IMR-90 (cell line): Measurements from ENCODE around the gene PRKCB. TPM values are rescaled to one million over a fixed set of nuclear protein-coding genes. Genes with fewer than 3 reads are reported as not detected.

ENCODE experiments used
- ATAC-seq: fragments of 200-7000 bp; cut with Tn5 transposase; 2 replicates; pipeline ENCODE4 v1.9.1; 2020; ENCODE audit warnings: low read depth, mild to moderate bottlenecking, moderate library complexity
- BruUV-seq: library from RNA; stranded (reverse); fragments of 400-500 nt; replicated peaks from 2 replicates; lab custom pipeline; 2021; lab: Mats Ljungman, UMichigan
- CTCF ChIA-PET: fragments of 300-600 bp; formaldehyde crosslinking; extraction: SDS; loops from one replicate; lab custom pipeline; 2021; ENCODE audit warnings: antibody characterized with exemption; lab: Yijun Ruan, JAX
- POLR2A ChIA-PET: fragments of 300-600 bp; sonication (Branson Sonifier 250); formaldehyde crosslinking; loops from one replicate; lab custom pipeline; 2022; ENCODE audit warnings: antibody characterized with exemption; ENCODE audit not compliant: unreplicated experiment; lab: Charles Lee
- DNase-seq: peaks from one replicate; pipeline ENCODE4 v3.0.0; 2013
- H2AFZ ChIP-seq: replicated peaks from 2 replicates; pipeline ENCODE3; 2013; ENCODE audit warnings: low read length, mild to moderate bottlenecking; ENCODE audit not compliant: poor library complexity
- H2AK5ac ChIP-seq: 2 replicates; pipeline ENCODE4 v1.6.1; 2013; ENCODE audit warnings: low read depth, low read length, inconsistent platforms
- H2AK9ac ChIP-seq: replicated peaks from 2 replicates; pipeline ENCODE3; 2013; ENCODE audit warnings: mild to moderate bottlenecking, low read depth, low read length, moderate library complexity; ENCODE audit not compliant: poor library complexity
- H2BK120ac ChIP-seq: 2 replicates; pipeline ENCODE4 v1.6.1; 2013; ENCODE audit warnings: low read depth, low read length, inconsistent platforms
- H2BK15ac ChIP-seq: 3 replicates; pipeline ENCODE4 v1.6.1; 2013; ENCODE audit warnings: low read depth, low read length, inconsistent platforms
- H2BK20ac ChIP-seq: 2 replicates; pipeline ENCODE4 v1.6.1; 2013; ENCODE audit warnings: low read depth, mild to moderate bottlenecking, inconsistent platforms, low read length, moderate library complexity
- H2BK5ac ChIP-seq: 2 replicates; pipeline ENCODE4 v1.6.1; 2013; ENCODE audit warnings: mild to moderate bottlenecking, low read depth, low read length, inconsistent platforms; ENCODE audit not compliant: poor library complexity, severe bottlenecking
- H3K14ac ChIP-seq: replicated peaks from 2 replicates; pipeline ENCODE4 v1.6.1; 2013; ENCODE audit warnings: low read depth, low read length, inconsistent platforms
- H3K18ac ChIP-seq: 2 replicates; pipeline ENCODE4 v1.6.1; 2013; ENCODE audit warnings: low read depth, low read length, control low read depth
- H3K23ac ChIP-seq: 2 replicates; pipeline ENCODE4 v1.6.1; 2013; ENCODE audit warnings: low read depth, low read length, inconsistent platforms
- H3K27ac ChIP-seq: 2 replicates; pipeline ENCODE4 v1.5.1; 2013; ENCODE audit warnings: mild to moderate bottlenecking, control low read depth, low read length; ENCODE audit not compliant: insufficient read depth
- H3K27me3 ChIP-seq: 2 replicates; pipeline ENCODE4 v1.6.1; 2013; ENCODE audit warnings: low read length; ENCODE audit not compliant: control insufficient read depth, insufficient read depth
- H3K36me3 ChIP-seq: 2 replicates; pipeline ENCODE4 v1.6.1; 2013; ENCODE audit warnings: low read length, mixed read lengths; ENCODE audit not compliant: control insufficient read depth, insufficient read depth
- H3K4ac ChIP-seq: 2 replicates; pipeline ENCODE4 v1.6.1; 2013; ENCODE audit warnings: low read depth, low read length, inconsistent platforms
- H3K4me1 ChIP-seq: 2 replicates; pipeline ENCODE4 v1.6.1; 2013; ENCODE audit warnings: low read length, mixed read lengths; ENCODE audit not compliant: control insufficient read depth, insufficient read depth
- H3K4me2 ChIP-seq: 2 replicates; pipeline ENCODE4 v1.6.1; 2013; ENCODE audit warnings: low read depth, mild to moderate bottlenecking, control low read depth, low read length, moderate library complexity
- H3K4me3 ChIP-seq: 2 replicates; pipeline ENCODE4 v1.5.1; 2013; ENCODE audit warnings: low read depth, mild to moderate bottlenecking, control low read depth, low read length, moderate library complexity; ENCODE audit not compliant: insufficient read depth
- H3K56ac ChIP-seq: 2 replicates; pipeline ENCODE4 v1.6.1; 2013; ENCODE audit warnings: low read length, inconsistent platforms; ENCODE audit not compliant: insufficient read depth; ENCODE audit errors: extremely low read depth
- H3K79me1 ChIP-seq, 2 experiments: 2 replicates each; pipeline ENCODE4 v1.6.1; 2013; ENCODE audit warnings: low read length in 2 of 2, inconsistent platforms in 1 of 2, low read depth in 1 of 2
- H3K9ac ChIP-seq: 2 replicates; pipeline ENCODE4 v1.6.1; 2013; ENCODE audit warnings: low read depth, low read length, control low read depth
- H3K9me1 ChIP-seq: 2 replicates; pipeline ENCODE4 v1.6.1; 2013; ENCODE audit warnings: low read length, inconsistent platforms; ENCODE audit not compliant: insufficient read depth
- H3K9me3 ChIP-seq: 2 replicates; pipeline ENCODE4 v1.6.1; 2013; ENCODE audit warnings: low read length; ENCODE audit not compliant: control insufficient read depth, insufficient read depth
- H4K20me1 ChIP-seq: 2 replicates; pipeline ENCODE4 v1.6.1; 2013; ENCODE audit warnings: low read length, inconsistent platforms; ENCODE audit not compliant: insufficient read depth
- H4K5ac ChIP-seq: 2 replicates; pipeline ENCODE4 v1.6.1; 2013; ENCODE audit warnings: mild to moderate bottlenecking, low read depth, low read length, control low read depth
- H4K8ac ChIP-seq, 2 experiments: 2 replicates each; pipeline ENCODE4 v1.6.1; 2013; ENCODE audit warnings: low read depth in 2 of 2, low read length in 2 of 2, control low read depth in 1 of 2, inconsistent platforms in 1 of 2
- H4K91ac ChIP-seq: 2 replicates; pipeline ENCODE4 v1.6.1; 2013; ENCODE audit warnings: low read depth, low read length, inconsistent platforms; ENCODE audit not compliant: insufficient read depth
- BHLHE40 ChIP-seq: fragments of 150-350 bp; IDR thresholded peaks from 2 replicates; pipeline ENCODE4 v1.6.1; 2016; ENCODE audit warnings: mild to moderate bottlenecking, low read depth, low read length
- CEBPB ChIP-seq: IDR thresholded peaks from 2 replicates; pipeline ENCODE4 v1.6.1; 2012; ENCODE audit warnings: low read depth, low read length, improper control_type of control experiment
- MAZ ChIP-seq: IDR thresholded peaks from 2 replicates; pipeline ENCODE4 v1.6.1; 2012; ENCODE audit warnings: low read depth, mild to moderate bottlenecking, low read length, improper control_type of control experiment, moderate library complexity, borderline replicate concordance
- RCOR1 ChIP-seq: IDR thresholded peaks from 2 replicates; pipeline ENCODE4 v1.6.1; 2012; ENCODE audit warnings: mild to moderate bottlenecking, low read length, improper control_type of control experiment; ENCODE audit not compliant: insufficient replicate concordance
- RFX5 ChIP-seq: IDR thresholded peaks from 2 replicates; pipeline ENCODE4 v1.8.0; 2012; ENCODE audit warnings: low read depth, mild to moderate bottlenecking, low read length, moderate library complexity
- SMC3 ChIP-seq: fragments of 150-350 bp; IDR thresholded peaks from 2 replicates; pipeline ENCODE4 v1.6.1; 2016; ENCODE audit warnings: low read depth, mild to moderate bottlenecking, antibody characterized with exemption, low read length, moderate library complexity
- USF2 ChIP-seq: fragments of 150-350 bp; IDR thresholded peaks from 2 replicates; pipeline ENCODE4 v1.6.1; 2017; ENCODE audit warnings: mild to moderate bottlenecking, antibody characterized with exemption, low read length, low read depth
- WGBS, 2 experiments: methylation state at CpG; one replicate each; pipeline versions ENCODE4 v1.1.5 to v1.1.7; 2013; ENCODE audit warnings: missing lambda C conversion rate in 2 of 2; ENCODE audit not compliant: insufficient read length in 1 of 2; ENCODE audit errors: extremely low coverage in 2 of 2; 5-methylcytosine and 5-hydroxymethylcytosine counted together
- dilution Hi-C: fragments of 300-500 bp; cut with HindIII; formaldehyde crosslinking; loops from one replicate; pipeline ENCODE4 v1.14.3; 2018; ENCODE audit warnings: low sequenced_read_pairs; ENCODE audit not compliant: unreplicated experiment
- in situ Hi-C: fragments of 300-500 bp; cut with MboI; formaldehyde crosslinking; loops from 3 replicates; pipeline ENCODE4 v1.14.3; 2019; ENCODE audit warnings: low sequenced_read_pairs, inconsistent platforms, mixed read lengths
- intact Hi-C: fragments of 100-400 bp; cut with micrococcal nuclease; formaldehyde crosslinking; loops from 2 replicates; pipeline ENCODE4 v1.10.0; 2022
- polyA plus RNA-seq, 3 experiments: library from polyadenylated mRNA; depleted of rRNA; stranded (reverse); fragments of >200 nt; gene quantifications; 2 replicates each; pipeline ENCODE4 v1.2.3, GENCODE V29; 2012; ENCODE audit warnings: low replicate concordance in 1 of 3
- total RNA-seq: library from RNA; depleted of rRNA; stranded (reverse); fragments of >200 nt; gene quantifications from 2 replicates; pipeline ENCODE4 v1.2.3, GENCODE V29; 2012

The PRKCB gene
- total and polyA plus RNA-seq, 2 of the 4 experiments (the other 2 are of a cell fraction): under 0.01 TPM; not detected in 1

GRCh38 chr16:23796941-23797340, 38.8 kb upstream of the PRKCB start:
- dilution Hi-C loops (no loop called here), intact Hi-C loops (no loop called here), in situ Hi-C loops (no loop called here)
- H2BK20ac ChIP-seq: no peak overlapping the region
- no peak overlapping the region for H3K27ac ChIP-seq
- no peak overlapping the region for H3K56ac ChIP-seq
- no peak overlapping the region for H2BK15ac ChIP-seq
- no peak overlapping the region for H3K23ac ChIP-seq
- no peak overlapping the region for H4K8ac ChIP-seq
- no peak overlapping the region for H2AFZ ChIP-seq
- no peak overlapping the region for H3K14ac ChIP-seq
- no peak overlapping the region for H3K4me2 ChIP-seq
- WGBS, 2 experiments: no CpG with 5 or more reads among the region's 2 CpGs
- H4K91ac ChIP-seq: no peak overlapping the region
- H2BK120ac ChIP-seq: no peak overlapping the region
- TF ChIP-seq RCOR1 (no peak), MAZ (no peak), USF2 (no peak), SMC3 (no peak), BHLHE40 (no peak), CEBPB (no peak), RFX5 (no peak)
- H3K27me3 ChIP-seq: no peaks in the 10 kb centered on the region
- DNase-seq (no peak), ATAC-seq (no peak)
- H2AK9ac ChIP-seq: no peak overlapping the region
- no TSS peak for BruUV-seq
- no peaks in the 10 kb centered on the region for H3K79me1 ChIP-seq
- CTCF ChIA-PET: interaction anchor here (1.0 kb wide), 1 partner anchor 213 kb away, joined by 3 read pairs; no protein-coding TSS in a partner anchor
- no peaks in the 10 kb centered on the region for H3K4me1 ChIP-seq
- H2AK5ac ChIP-seq: no peak overlapping the region
- no peaks in the 10 kb centered on the region for H3K9me1 ChIP-seq
- no peak overlapping the region for H3K9ac ChIP-seq
- no peaks in the 10 kb centered on the region for H3K9me3 ChIP-seq
- H3K4ac ChIP-seq: no peak overlapping the region
- no peak overlapping the region for H3K18ac ChIP-seq
- no peak overlapping the region for H4K5ac ChIP-seq
- H3K36me3 ChIP-seq: no peaks in the 10 kb centered on the region
- H3K4me3 ChIP-seq: no peak overlapping the region
- H4K20me1 ChIP-seq: no peaks in the 10 kb centered on the region
- POLR2A ChIA-PET: no interaction called here
- H2BK5ac ChIP-seq: no peak overlapping the region
